Astrocyte of the hippocampus (primary cell): ENCODE measurements around the gene STON2.
"Not testable (repeated sequence)": the region's sequence is repeated elsewhere in the genome, so short reads cannot be mapped to it uniquely, and the experiment has no call there.

Experiments
- DNase-seq: peaks from one replicate; pipeline ENCODE4 v3.0.0; 2011; ENCODE audit warnings: low read depth, low spot score

STON2 gene

DNA sequence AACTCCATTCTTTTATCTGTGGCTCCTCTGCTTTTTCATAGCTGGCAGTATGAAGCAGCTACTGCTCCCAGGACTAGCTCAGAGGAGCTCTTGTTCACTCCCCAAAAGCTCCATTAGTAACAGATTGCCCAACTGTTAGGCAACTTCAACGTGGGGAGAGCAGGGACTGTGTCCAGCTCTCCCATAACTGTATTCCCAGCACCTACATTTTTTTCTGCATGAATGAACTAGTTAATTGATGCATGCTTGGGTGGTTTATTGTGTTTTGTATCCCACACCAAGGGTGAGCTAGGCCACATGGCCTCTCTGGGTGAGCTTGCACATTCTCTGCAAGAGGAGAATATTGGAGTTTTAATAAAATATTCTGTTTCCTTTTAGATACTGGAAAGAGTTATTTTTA, 15.2 kb downstream of the STON2 start:
- peak; percentile 93 for DNase-seq

DNA sequence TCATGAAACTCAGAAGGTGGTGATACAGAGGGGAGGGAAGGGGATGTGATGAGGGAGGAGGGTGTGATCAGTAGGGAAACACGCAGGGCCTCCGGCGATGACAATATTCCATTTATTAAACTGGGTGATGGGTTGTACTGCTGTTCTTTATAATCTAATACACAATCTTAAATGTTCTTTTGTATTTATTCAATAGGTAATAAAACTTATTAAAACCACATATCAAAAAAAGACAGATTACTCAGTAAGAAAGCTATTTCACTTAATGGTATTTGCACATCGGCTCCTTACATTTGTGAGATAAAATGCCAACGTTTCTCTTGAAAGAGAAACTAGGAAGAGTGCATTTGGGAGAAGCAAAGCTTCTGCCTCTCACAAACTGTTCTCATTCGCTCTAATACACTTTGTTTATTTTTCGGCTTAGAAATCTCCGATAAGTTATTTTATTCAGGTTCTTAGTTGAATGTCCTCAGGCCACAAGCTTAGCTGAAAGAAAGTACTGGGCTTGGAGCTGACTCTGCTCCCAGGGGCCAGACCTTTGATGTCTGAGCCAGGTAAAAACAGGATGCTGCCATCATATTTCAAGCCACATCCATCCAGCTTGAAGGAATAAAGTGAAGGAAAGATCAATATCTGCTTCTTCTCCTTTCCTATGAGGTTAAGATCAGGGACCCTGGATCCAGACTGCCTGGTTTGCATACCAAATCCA, 17.5 kb downstream of the STON2 start:
- DNase-seq = peak; percentile 55

GRCh38 chr14:81380009-81380408, 20.1 kb downstream of the STON2 start:
- DNase-seq = not testable (repeated sequence)

GRCh38 chr14:81371802-81372201, 28.3 kb downstream of the STON2 start:
- no peak for DNase-seq

GRCh38 chr14:81367563-81367962, 32.6 kb downstream of the STON2 start:
- no peak for DNase-seq

- no peak for DNase-seq
Measured at GRCh38 chr14:81366884-81367283, 33.2 kb downstream of the STON2 start.

- DNase-seq = peak; percentile 69
Measured at GRCh38 chr14:81366214-81366613, 33.9 kb downstream of the STON2 start.

- DNase-seq = no peak
Measured at GRCh38 chr14:81363746-81364378, 36.3 kb downstream of the STON2 start.

- DNase-seq = no peak
Measured at GRCh38 chr14:81353691-81354323, 46.3 kb downstream of the STON2 start.

DNA sequence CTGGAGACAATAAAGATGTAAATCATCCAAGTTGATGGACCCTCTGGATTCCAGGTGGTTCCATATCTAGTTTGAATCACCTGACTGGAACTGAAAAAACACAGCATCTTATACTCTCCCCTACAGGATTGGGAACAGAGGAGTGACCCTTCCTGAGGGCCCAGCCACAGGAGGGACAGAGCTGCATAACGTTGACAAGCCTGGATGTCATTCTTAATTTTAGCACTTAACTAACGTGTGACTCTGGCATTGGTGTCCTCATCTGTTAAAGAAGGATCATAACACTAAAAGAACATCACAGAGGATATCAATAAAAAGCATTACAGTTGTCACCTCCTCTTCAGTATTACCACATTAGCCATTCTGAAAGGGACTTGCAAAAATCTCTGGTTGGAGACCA, 47.7 kb downstream of the STON2 start:
- no peak for DNase-seq

- DNase-seq = no peak
Measured at GRCh38 chr14:81351205-81351604, 48.9 kb downstream of the STON2 start.

GRCh38 chr14:81350344-81351130, 49.6 kb downstream of the STON2 start:
- DNase-seq = peak; percentile 56

DNA sequence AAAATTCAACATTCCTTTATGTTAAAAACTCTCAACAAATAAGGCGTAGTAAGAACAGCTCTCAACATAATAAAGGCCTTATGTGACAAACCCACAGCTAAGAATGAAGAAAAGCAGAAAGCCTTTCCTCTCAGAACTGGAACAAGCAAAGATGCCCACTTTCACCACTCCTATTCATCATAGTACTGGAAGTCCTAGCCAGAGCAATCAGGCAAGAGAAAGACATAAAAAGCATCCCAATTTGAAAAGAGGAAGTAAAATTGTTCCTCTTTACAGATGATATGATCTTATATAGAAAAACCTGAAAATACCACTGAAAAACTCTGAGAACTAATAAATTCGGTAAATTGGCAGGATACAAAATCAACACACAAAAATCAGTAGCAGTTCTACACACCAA, 52.1 kb downstream of the STON2 start:
- no peak for DNase-seq

DNA sequence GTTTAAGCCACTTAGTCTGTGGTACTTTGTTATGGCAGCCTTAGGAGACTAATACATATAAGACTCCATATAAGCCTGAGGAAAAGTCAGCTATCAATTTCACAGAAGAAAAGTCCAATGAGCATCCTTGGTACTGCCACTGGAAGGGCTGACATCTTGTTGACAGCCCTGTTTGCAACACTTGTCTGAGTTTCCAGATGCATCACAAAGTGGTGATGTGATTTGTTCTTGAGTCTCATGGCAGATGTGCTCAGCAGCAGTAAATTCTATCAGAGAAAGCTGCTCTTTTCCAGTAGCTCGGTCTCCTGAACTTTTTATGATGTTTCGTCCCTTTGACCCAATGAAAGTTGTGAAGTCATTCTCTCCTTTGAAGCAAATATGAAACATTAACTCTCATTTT, 54.3 kb downstream of the STON2 start:
- no peak for DNase-seq

DNA sequence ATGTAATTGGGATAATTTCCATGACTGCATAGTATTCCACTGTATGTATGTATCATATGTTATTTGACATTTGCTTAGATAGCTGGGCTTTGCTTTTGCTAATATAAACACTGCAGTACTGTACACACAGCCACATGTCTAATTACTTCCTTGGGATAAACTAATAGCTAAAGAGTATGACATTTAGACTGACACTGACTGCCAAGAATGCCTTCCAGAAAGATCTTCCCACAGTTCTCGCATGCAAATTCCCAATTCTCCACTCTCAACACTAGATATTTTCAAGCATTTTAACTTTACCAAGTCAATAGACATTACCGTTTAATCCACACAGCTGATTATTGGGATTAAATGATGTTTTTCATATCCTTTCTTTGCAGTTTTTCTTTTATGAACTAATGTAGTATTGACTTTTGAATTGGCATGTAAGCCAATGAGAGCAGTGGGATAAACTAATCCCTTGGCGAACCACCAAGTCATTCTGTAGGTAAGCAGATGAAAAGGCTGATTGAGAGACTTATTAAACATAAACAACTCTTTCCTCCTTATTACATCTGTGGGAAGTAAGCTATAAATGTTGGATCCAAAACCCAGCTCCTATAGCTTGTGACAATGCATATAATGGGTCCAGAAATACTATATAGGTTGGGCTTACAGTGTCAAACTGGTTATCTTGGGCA, 55.5 kb downstream of the STON2 start:
- DNase-seq = no peak

- DNase-seq = no peak
Measured at GRCh38 chr14:81343701-81344100, 56.4 kb downstream of the STON2 start.

- peak; percentile 41 for DNase-seq
Measured at GRCh38 chr14:81342850-81343580, 57.1 kb downstream of the STON2 start.

DNA sequence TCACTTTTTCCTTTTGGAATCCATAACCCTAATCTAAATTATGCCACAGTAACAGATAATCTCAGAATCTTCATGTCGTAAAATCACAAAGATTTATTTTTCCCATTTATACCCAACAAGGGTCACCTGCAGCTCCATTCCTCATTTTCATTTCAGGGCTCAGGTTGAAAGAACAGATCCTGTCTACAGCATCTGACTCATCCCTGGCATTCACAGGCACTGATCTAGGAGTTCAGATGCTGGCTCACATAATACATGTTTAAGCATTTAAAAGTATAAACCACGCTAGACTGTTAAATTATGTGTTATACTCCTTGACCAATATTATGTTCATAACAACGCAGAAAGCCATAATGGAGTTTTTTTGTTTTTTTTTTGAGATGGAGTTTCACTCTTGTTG, 58.3 kb downstream of the STON2 start:
- no peak for DNase-seq

- no peak for DNase-seq
Measured at GRCh38 chr14:81341370-81341769, 58.8 kb downstream of the STON2 start.

DNA sequence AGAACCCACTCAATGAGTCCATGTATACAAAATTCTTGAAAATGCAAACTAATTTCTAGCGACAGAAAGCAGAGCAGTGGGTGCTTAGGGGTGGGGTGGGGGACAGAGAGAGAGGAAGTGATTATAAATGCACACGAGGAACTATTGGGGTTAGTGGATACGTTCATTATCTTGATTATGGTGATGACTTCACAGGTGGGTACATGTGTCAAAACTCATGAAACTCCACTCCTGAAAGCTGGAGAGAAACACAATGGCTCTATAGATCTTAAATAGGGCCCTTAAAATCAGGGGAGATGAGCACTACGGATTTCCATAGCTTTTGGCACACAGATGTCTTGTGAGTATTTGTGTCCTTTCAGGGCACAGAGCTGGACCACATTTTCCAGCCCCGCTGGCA, 59.9 kb downstream of the STON2 start:
- no peak for DNase-seq

DNA sequence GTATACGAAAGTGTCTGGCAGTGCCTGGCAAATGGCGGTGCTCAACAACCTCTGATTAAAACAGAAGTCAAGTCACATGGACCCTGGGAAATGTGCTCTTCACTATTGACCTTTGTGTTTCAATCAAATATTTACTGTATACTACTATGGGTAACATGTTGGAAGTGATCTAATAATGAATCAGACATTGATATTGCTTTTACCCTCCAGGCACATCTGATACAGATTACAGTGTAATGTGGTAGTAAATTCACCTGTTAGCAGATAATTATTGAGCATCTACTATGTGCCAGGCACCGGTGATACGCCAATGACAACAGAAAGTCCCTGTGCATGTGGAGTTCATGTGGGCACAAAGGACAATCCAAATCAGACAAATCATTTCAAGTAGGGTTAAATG, 63.1 kb downstream of the STON2 start:
- no peak for DNase-seq
